HG03442 (cell line): ENCODE data around the gene STEAP1.
"Not testable (repeated sequence)": the region's sequence is repeated elsewhere in the genome, so short reads cannot be mapped to it uniquely, and the experiment has no call there.

Source experiments
- ATAC-seq: cut with Tn5 transposase; IDR thresholded peaks from one replicate; pipeline ENCODE4 v1.9.1; 2021; ENCODE audit warnings: mild to moderate bottlenecking, moderate library complexity; ENCODE audit not compliant: unreplicated experiment

Gene STEAP1

DNA sequence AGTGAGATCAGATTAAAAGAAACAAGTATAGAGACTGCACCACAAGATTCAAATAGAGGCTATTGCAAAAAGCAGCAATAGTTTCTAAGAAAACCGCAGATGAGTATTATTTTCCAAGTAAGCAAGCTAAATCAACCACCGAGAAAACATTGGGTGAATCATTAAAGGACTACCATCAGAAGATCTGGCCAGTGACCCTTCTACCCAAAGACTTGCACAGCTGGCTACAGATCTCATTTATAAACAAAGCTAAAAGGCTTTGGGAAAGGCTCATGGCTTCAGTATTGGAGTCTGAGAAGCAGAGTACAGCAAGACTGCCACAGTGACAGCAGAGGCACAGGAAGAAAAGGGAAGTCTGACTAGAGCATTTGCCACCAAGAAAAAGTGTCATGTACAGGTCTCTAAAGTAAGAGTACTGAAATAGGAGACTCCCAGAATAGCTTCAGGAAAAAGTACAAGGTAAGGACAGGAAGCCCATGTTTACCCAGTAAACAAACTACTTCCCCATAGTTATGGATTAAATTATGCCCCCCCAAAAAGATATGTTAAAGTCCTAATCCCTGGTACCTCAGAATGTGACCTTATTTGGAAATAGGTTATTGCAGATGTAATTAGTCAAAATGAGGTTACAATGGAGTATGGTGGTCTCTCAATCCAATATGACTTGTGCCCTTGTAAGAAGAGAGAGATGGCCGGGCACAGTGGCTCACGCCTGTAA lies 19.0 kb downstream of the STEAP1 start:
- peak; percentile 86 for ATAC-seq

DNA sequence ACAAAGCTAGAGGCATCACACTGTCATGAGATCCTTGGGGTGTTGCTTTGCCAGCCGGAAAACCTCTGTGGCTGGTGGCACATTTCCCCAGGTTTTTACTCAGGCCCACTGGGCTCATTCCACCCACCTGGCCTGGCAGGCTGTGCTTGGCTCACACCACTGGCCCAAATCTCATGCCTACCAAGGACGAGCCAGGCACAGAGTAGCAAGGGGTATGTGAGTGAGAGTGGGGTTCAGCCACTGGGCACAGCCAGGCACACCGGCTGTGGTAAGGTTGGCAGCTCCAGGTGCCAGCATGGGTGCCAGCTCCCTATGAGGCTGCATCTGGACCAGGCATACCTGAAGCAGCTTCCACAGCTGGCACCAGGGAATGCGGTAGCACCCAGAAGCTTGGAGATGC lies 21.4 kb downstream of the STEAP1 start:
- no peak for ATAC-seq

DNA sequence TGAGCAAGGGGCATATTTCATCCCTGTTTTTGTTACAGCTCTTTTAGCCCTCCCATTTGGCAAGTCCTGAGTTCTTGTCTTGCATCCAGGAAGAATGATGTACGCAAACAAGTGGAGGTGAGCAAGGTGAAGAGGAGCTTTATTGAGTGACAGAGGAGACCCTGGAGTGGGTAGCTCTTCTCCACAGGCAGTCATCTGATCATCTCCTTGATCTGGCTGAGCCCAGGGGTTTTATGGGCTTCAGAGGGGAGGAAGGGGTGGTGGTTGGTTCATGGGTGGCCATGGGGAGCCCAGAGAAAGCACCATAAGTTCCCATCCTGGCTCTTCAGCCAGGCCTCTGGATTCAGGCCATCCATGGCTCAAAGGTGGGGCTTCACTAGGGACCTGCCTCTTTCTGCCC lies 21.9 kb downstream of the STEAP1 start:
- ATAC-seq: no peak

DNA sequence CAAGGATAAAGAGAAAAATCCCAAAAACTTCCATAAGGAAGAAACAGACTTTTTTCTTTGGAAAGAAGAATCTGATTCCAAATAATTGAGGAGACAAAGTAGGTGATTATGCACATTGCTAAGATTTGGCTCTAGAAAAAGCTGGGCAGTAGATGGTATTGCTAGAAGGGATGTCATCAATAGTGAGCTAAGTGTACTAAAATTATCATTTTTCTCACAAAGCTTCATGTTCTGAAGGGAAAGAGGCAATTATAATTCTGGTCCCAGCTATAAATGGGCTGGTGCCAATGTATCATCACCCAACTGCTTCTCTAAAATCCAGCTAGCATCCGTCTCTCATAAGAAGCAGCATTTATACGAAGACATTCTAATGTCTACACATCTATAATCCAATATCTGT lies 23.9 kb downstream of the STEAP1 start:
- ATAC-seq: no peak

DNA sequence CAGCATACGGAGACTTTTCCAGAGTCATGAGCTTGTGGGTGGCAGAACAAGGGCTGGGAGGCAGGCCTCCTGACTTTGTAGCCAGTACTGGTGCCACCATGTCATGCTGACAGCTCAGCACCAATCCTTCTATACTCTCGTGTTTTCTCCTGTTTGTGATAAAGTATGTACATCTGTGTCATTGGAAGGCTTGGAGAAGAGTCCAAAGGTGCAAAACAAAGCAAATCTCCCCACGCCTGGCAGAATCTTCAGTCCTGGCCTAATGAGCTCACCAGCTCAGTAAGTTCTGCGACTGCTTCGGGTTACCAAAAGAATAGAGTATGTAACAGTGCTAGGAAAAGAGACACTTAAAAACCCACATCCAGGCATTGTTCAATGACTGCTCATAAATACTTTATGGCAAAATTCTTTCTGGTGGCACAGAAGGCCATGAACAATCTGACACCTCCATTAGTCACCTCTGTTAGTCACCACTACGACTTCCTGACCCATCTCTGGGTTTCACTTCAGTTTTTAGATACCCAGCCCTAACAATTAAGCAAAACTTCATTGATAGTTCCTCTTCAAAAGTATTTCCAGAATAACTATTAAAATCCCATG lies 24.5 kb downstream of the STEAP1 start:
- ATAC-seq: peak; percentile 98

DNA sequence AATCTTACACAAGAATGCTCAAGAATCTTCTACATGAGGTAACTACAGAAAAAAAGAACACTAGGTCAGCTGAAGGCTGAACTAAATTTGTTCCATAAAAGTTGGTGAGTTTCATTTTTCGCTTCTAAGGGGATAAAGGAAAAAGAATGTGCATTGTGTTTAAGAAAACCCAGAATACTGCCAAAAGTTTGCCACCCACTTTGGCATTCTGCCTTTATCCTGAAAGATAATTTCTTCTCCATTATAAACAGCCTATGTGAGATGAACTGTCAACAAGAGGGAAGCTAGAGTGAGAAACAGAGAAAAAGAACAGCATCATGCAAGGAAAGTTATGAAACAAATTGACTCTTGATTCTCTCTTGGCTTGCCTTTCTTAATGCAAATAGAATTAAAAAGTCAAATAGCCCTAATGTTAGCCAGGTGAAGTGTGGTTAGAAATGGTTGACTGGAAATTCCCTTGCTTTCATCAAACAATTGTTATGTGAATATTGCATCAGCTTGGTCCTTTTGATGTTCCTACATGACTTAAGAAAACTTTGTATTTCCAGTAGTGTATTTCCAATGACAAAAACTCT lies 25.8 kb downstream of the STEAP1 start:
- no peak for ATAC-seq

DNA sequence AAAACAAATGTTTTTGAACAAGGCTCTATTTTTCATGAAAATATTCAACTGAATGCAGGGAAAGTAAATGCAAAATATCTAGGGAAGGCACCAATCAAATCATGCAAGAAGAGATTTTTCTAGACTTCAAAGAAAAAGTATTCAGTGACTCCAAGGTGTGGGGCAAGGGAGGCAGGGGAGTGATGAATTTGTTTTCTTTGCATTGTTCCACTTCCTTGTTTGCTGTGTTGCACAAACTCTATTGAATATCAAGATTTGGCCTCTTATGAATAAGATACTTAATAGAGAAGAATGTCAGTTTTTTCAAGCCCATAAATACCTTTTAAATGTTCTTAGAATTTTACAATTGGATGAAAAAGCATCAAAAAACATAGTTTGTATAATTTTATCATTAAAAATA lies 26.4 kb downstream of the STEAP1 start:
- no peak for ATAC-seq

DNA sequence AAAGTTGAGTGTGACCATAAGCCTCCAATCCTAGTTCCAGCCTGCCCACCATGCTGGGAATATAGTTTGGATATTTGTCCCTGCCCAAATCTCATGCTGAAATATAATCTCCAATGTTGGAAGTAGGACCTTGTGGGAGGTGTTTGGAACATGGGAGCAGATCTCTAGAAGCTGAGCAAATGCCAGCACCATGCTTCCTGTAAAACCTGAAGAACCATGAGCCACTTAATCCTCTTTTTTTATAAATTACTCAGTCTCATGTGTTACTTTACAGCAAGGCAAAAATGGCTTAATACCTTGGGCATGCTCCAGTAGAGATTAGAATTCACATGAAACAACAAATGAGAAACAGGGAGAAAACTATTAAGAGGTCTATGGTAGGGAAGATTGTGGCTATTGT lies 27.2 kb downstream of the STEAP1 start:
- ATAC-seq: no peak

DNA sequence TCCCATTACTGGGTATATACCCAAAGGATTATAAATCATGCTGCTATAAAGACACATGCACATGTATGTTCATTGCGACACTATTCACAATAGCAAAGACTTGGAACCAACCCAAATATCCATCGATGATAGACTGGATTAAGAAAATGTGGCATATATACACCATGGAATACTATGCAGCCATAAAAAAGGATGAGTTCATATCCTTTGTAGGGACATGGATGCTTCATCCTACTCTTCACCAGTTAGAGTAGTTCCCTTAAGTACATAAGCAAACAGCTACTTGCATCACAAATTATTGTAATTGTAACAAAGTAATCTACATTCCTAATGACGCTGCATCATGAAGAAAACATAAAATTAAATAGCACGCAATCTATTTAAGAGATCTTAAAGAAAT lies 32.0 kb downstream of the STEAP1 start:
- ATAC-seq: not testable (repeated sequence)

DNA sequence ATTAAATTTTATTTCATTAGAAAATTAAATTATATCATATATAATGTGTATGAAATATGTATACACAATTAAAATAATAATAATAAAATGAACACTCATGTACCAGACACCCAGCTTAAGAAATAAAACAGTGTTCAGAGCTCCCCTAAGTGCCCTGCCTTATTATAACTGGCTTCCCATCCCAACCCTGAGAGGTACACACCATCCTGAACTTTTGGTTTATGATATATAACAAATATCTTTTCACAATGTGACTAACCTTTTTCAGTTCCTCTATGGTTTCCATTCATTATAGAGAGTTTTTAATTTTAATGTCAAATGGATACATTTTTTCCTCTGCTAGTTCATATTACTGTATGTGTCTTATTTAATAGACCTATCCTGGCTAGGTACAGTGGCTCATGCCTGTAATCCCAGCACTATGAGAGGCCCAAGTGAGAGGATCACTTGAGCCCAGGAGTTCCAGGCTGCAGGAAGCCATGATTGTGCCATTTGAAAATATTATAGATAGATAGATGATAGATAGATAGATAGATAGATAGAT lies 33.3 kb downstream of the STEAP1 start:
- no peak for ATAC-seq

DNA sequence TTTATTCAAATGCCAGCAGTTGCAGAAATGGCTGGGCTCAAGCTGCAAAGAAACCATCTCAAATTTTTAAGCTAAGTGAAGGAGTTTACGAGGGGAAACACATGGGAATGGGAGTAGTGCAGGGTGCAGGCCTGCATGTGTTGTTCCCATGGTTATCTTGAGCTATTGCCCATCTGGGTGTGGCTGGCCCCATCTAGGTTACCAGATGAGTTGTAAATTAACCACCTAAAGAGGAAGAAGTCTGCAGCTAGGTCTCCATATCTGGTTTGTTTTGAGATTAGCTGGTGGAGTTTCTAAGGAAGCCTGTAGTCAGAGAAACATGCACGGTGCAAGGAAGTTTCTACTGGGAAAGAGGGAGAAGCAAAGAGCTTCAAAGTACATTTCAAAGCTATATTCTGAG lies 34.0 kb downstream of the STEAP1 start:
- ATAC-seq: peak; percentile 88

DNA sequence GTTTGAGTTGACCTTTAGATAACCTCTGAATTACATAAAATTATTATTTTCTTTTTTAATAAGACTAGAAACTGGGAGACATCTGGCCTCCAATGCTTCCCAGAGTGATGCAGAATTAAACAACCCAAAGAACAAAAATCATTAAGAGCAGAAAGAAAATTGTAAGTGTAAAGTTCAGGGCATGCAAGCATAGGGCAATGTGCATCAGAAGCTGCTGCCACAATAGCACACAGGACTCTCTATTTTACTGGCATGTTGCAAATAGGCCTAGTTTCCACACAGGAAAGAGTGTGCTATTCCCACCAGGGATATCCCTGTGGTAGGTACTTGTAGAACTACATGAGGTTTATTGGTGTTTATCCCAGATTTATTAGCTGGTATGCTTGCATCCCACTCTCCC lies 36.7 kb downstream of the STEAP1 start:
- no peak for ATAC-seq

DNA sequence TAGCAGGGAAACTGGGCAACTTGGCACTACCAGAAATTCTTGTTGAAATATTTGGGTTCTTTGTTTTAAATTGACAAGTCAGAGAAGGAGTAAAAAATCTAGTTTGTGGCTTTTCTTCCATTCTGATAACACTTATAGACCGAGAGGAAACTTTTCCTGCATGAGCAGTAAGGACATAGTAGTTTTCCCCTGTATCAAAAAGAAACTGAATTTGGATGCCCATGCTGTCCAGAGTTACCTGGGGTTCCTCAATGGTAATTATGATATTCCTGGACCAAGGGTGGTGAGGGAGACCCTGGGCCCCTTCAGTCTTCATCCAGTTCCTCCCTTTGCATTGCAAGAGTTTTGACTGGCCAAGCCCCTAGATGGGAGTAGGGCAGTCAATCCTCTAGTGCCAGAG lies 37.4 kb downstream of the STEAP1 start:
- no peak for ATAC-seq

DNA sequence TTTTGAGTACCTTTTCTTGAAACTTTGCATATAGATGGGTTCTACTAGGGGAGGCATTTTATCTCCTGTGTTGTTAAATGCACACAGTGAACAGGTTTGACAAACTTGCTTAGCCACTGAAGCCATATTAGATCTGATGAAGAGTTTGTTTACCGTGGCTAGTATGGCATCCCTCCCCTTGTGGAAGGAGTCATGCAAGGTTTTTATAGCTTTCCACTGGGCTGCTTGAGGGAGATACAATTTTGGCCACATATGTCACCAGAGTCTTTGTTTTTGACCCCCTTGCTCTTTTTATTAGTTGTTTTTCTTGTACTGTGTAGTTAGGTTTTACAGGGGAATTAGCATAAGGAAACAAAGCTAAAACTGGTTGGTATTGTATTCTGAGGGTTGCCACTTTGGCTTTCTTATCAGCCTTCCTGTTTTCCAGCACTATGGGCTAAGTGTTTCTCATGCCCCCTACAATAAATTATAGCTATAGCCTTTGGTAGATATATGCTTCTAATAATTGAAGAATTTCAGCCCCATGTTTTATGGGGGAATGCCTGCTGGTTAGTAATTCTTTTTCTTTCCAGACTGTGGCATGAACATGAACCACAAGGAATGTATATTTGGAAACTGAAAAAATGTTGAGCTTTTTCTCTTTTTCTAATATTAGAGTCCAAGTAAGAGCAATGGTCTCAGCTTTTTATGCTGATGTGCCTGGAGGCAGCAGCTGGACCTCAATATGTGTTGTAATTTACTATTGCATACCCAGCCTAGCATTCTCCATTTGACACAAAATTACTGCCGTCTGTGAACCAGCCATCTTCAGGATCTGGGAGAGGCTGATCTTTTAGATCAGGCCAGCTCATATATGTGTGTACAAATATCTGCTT lies 38.8 kb downstream of the STEAP1 start:
- no peak for ATAC-seq

DNA sequence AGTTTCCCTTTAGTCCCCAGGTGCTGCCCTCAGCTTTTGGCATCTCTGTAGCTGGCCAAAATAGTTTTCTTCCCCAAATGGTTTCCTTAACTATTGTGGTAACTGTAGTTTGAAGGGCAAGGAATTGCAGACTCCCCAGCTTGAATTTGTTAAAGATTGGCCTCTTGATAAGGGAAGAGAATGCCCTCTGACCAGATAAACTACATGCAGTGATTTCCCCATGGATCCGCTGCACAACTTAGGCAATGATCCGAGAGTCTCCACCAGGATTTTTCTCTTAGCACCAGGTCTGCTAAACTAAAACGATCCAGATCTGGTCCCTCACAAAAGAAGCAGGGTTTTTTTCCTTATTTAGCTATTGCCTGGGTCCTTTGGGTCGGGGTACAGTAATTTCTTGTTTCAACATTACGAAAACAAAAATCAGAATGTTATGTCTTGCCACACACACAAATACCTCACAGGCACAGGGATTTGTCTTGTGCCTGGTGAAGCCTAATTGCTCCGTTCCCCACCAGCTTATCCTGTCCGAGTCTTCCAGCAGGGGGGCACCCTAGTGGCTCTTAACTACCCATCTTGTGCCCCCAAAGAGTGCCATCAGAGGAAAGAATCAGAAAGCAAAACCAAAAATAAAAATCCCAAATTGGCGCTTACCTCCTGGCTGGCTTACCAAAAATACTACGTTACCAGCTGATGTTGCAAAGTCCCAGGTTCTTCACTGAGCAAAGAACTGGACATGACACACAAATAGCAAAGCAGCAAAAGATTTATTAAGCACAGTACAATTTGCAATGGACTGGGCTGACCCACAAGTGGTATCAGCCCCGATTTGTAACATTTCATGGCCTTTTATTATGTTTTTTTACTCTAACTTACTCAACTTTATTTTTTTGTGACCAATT lies 40.9 kb downstream of the STEAP1 start:
- ATAC-seq: no peak

DNA sequence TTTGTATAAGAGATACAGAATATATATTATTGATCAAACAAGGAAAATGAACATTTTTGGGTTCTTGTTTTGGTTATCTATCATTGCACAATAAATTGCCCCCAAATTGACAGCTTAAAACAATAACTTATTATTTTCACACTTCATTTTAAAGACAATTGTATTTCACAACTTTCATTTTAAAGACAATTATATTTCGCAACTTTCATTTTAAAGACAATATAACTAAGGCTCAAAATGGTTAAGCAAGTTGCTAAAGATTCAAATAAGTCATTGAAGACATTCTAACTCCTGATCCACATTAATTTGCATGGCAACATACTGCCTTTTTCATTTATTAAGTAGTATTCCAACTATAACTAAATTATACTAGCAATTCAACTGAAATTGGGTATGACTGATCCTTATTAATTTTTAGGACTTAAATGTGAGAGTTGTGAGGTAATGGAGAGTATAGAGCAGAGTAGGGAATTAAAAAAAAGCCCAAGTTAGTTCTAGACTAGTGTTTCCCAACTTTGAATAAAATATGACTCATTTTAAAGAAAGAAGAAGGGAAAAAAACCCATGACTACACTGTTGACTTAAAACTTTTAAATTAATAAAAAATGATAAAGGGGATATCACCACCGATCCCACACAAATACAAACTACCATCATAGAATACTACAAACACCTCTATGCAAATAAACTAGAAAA lies 47.4 kb downstream of the STEAP1 start:
- ATAC-seq: no peak

DNA sequence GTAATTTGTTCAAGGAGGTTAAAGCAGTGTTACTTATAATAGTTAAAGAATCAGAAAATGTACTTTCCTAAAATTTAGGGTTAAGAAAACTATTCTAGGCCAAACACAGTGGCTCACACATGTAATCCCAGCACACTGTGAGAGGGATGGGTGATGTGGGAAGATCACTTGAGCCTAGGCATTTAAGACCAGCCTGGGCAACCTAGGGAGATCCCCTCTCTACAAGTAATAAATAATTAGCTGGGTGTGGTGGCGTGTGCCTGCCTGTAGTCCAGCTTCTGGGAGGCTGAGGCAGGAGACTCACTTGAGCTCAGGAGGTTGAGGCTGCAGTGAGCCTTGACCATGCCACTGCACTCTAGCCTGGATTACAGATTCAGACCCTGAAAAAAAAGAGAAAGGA lies 53.7 kb downstream of the STEAP1 start:
- ATAC-seq: no peak

DNA sequence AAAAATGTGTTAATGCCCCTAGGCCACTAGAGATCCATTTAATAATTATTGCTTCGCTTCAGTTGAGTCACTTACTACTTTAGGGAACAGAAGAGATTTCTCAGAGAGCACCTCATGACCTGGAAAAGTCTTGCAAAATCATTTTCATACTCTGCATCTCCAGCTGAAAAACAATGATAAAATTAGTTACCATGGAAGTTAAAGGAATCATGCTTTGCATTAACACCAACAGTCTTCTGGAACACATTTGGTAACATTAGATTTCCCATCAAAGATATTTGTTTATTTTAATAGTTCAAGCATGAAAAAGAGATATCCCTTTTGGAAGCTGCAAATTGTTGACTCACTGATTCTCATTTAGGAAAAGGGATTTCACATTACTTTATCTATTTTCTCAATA lies 55.5 kb downstream of the STEAP1 start:
- no peak for ATAC-seq

DNA sequence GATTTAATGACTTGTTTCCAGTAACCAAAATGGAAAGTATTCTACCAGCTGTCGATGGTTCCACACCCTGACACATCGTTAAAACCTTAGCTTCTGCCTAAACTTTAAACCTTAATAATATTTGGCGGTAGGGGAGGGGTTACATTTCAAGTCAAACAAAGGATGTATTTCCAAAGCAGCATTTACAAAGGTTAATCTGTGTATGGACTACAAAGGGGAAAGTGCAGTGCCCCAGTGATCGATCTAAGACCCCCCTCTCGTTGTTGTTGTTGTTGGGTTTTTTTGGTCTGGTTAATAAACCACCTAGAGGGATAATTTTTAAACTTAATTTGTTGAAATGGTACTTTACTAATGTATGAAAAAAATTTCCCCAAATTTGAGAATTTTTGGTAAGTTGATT lies 56.2 kb downstream of the STEAP1 start:
- ATAC-seq: no peak

DNA sequence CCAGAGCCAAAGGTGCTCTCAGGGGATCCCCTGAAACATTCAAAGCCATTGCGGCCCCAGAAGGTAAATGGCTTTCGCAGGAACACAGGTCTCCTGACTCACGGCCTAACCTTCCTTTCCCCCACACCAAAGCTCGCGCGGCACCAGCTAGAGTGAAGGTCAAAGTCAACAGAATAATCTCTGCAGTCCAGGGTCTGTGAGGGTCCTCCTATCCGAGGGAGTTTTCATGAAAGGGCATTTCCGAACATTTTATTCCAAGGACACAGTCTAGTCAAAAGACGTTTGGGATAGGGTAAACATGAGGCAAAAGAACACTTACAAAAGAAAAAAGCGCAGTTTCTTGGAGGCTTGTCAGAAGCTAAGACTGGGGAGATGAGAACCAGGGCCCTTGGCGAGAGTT lies 56.7 kb downstream of the STEAP1 start:
- no peak for ATAC-seq
